GM10248 (cell line): ENCODE measurements around the gene PTPN1.
"Not testable (repeated sequence)": the region's sequence is repeated elsewhere in the genome, so short reads cannot be mapped to it uniquely, and the experiment has no call there.

Experiments
- CTCF ChIA-PET: fragments of 300-600 bp; sonication (Branson Sonifier 250); formaldehyde crosslinking; extraction: SDS; loops from one replicate; lab custom pipeline; 2021; ENCODE audit warnings: antibody characterized with exemption; lab: Yijun Ruan, JAX
- POLR2A ChIA-PET: fragments of 350-650 bp; sonication (Branson Sonifier 250); formaldehyde crosslinking; extraction: SDS; loops from one replicate; lab custom pipeline; 2020; ENCODE audit warnings: antibody characterized with exemption; lab: Yijun Ruan, JAX
- DNase-seq: peaks from one replicate; pipeline ENCODE4 v3.0.0; 2012; ENCODE audit errors: extremely low spot score
- TF ChIP-seq, protein P1 (sequence below): IDR thresholded peaks from 2 replicates; pipeline ENCODE4 v1.5.1; 2012; ENCODE audit warnings: mild to moderate bottlenecking, low read depth; ENCODE audit errors: extremely low read depth, missing control alignments, control extremely low read depth

Gene PTPN1

DNA sequence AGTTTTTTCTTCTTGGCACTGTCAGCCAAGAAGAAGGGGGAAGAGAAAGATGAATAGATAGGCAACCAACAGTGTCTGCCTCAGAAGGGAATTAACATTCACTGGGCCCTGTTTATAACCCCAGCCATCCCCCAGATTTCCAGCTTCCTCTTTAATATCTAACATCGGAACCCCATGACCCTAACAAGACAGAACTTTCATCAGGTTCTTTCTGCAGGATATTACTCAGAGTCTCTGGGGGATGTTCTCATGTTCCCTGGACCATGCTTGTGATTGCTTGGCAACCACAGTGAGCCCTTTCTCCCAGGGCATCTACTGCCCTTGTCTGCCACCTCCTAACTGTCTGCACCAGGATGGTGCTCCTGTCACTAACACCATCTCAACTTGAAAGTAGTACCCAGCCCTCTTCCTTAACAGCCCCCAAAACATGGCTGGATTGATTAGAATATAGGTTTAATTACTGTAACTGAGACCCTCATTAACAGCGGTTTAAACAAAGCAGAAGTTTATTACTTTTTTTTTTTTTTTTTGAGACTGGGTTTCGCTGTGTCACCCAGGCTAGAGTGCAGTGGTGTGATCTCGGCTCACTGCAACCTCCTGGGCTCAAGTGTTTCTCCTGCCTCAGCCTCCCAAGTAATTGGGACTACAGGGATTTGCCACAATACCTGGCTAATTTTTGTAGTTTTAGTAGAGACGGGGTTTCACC is 12.0 kb upstream of the PTPN1 start:
- ChIA-PET POLR2A (no interaction called here), CTCF (interaction anchor here (1.5 kb wide), 1 partner anchor 13 kb away, joined by 7 read pairs; the partner anchor contains the start of gene PTPN1)
- TF ChIP-seq, protein P1, sequence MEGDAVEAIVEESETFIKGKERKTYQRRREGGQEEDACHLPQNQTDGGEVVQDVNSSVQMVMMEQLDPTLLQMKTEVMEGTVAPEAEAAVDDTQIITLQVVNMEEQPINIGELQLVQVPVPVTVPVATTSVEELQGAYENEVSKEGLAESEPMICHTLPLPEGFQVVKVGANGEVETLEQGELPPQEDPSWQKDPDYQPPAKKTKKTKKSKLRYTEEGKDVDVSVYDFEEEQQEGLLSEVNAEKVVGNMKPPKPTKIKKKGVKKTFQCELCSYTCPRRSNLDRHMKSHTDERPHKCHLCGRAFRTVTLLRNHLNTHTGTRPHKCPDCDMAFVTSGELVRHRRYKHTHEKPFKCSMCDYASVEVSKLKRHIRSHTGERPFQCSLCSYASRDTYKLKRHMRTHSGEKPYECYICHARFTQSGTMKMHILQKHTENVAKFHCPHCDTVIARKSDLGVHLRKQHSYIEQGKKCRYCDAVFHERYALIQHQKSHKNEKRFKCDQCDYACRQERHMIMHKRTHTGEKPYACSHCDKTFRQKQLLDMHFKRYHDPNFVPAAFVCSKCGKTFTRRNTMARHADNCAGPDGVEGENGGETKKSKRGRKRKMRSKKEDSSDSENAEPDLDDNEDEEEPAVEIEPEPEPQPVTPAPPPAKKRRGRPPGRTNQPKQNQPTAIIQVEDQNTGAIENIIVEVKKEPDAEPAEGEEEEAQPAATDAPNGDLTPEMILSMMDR = no peak
- no peak for DNase-seq

DNA sequence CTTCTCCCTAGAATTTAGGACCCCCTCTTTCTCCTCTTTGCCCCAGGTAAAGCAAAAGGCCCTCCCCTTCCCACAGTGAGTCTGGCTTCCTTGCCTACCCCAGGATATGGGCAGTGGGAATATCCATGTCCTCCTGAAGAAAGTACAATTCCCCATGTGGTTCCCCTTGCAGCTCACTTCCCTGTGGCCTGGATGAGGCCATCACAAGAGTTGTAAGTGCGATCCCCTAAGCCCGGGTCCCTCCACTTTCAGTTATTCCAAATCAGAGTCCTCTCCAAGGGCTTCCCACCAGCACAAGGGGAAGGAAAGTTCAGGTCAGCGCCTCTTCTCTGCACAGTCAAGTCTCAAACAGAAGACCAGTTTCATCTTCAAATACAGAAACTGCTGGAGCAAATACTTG is 10.2 kb upstream of the PTPN1 start:
- DNase-seq = no peak
- CTCF ChIA-PET = interaction anchor here (1.1 to 7.6 kb wide), 8 partner anchors 9 to 88 kb away, joined by 3 to 71 read pairs (median 4); no protein-coding TSS in a partner anchor
- POLR2A ChIA-PET = interaction anchor here (1.1 kb wide), 1 partner anchor 11 kb away, joined by 4 read pairs; the partner anchor contains the start of gene PTPN1
- TF ChIP-seq, protein P1 = no peak

DNA sequence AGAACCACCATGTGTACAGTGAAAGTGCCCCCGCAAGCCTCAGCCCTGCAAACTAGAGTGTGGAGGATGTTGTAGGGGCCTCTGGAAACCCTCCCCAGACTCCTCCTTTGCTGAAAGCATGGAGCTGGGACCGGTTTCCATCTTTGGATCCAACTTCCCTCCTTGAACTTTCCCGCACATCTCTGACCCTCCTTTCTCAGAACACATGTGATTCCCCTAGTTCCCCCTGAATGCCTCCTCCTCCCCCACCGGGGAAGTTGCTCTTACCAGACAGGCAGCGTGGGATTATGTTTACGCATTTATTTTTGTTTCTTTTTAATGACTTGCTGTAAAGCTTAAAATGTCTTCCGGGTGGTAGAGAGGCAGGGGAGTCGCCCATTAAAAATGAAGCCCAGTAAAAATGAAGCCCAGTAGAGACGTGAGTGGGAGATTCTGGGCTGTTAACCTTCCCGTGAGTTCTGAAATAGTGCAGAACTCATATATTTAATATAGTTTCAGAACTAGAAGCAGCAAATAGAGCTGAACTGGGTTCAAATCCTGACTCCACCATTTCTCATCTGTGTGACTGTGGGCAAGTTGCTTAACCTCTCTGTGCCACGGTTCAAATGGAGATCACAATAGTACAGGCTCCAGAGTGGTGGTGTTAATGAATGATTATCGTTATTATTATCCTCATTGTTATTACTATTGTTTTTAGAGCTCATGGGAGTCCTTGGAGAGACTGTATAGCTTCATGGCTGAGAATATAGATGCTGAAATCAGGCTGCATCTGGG is 8.0 kb upstream of the PTPN1 start:
- no peak for DNase-seq
- CTCF ChIA-PET = interaction anchor here (0.8 to 7.6 kb wide), 14 partner anchors 9 to 78 kb away, joined by 3 to 71 read pairs (median 4); no protein-coding TSS in a partner anchor
- TF ChIP-seq, protein P1 = no peak
- POLR2A ChIA-PET = interaction anchor here (1.3 kb wide), 1 partner anchor 9 kb away, joined by 4 read pairs; no protein-coding TSS in a partner anchor

DNA sequence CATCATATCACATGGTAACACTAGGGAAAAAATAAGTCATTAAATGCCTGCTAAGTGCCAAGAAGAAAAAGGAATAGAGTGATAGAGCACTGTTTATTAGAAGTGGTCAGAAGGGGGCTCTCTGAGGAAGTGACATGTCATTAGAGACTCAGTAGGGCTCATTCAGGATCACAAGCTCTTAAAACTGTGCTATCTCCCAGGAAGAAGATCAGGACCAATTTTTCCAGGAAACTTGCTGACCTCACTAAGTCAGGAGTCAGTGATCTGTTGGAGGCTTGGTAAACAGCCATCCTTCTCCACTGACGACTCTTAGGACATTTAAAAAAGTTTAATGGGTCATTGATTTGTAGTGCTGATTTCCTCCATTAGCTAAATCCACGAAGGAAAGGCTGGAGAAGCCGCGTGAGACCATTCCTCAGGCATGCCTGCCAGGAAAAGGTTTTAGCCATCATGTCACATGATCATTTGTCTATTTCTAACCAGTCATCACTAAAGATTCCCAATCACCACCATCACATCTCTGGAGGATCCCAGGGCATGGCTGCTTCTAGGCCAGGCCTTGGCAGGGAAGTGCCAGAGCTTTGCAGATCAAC is 5.9 kb upstream of the PTPN1 start:
- ChIA-PET POLR2A (no interaction called here), CTCF (interaction anchor here (0.8 to 7.6 kb wide), 10 partner anchors 12 to 75 kb away, joined by 3 to 71 read pairs (median 4); no protein-coding TSS in a partner anchor)
- TF ChIP-seq, protein P1 = peak; percentile 41
- no peak for DNase-seq

DNA sequence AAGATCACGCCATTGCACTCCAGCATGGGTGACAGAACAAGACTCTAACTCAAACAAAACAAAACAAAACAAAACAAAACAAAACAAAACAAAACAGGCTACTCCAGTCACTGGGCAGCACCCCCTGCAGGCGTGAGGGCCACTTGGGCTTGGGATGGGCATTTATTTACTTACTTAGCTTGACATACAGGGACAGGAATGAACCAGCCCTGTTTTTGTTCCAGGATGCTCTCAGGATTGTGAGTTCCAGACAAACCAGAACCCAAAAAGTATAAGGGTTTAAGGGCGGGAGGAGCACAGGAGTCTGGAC is 4.0 kb upstream of the PTPN1 start:
- ChIA-PET POLR2A (no interaction called here), CTCF (interaction anchor here (0.7 to 7.6 kb wide), 5 partner anchors 10 to 28 kb away, joined by 3 to 71 read pairs (median 6); no protein-coding TSS in a partner anchor)
- TF ChIP-seq, protein P1 = no peak
- no peak for DNase-seq

DNA sequence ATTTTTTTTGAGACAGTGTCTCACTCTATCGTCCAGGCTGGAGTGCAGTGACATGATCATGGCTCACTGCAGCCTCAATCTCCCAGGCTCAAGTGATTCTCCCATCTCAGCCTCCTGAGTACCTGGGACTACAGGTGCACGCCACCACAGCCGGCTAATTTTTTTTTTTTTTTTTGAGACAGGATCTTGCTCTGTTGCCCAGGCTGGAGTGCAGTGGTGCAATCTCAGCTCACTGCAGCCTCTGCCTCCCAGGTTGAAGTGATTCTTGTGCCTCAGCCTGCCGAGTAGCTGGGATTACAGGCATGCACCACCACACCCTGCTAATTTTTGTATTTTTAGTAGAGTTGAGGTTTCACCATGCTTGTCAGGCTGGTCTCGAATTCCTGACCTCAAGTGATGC is 2.4 kb upstream of the PTPN1 start:
- POLR2A ChIA-PET = interaction anchor here (0.6 kb wide), 1 partner anchor 8 kb away, joined by 3 read pairs; no protein-coding TSS in a partner anchor
- CTCF ChIA-PET, DNase-seq: not testable (repeated sequence)
